Ramos (cell line): ENCODE data around the gene SNAPC4.
"Not testable (repeated sequence)": the region's sequence is repeated elsewhere in the genome, so short reads cannot be mapped to it uniquely, and the experiment has no call there.

ENCODE experiments used
- in situ Hi-C: fragments of 300-500 bp; cut with MboI; formaldehyde crosslinking; loops from one replicate; pipeline ENCODE4 v1.14.3; 2022; ENCODE audit warnings: low sequenced_read_pairs; ENCODE audit not compliant: unreplicated experiment

SNAPC4 gene

DNA sequence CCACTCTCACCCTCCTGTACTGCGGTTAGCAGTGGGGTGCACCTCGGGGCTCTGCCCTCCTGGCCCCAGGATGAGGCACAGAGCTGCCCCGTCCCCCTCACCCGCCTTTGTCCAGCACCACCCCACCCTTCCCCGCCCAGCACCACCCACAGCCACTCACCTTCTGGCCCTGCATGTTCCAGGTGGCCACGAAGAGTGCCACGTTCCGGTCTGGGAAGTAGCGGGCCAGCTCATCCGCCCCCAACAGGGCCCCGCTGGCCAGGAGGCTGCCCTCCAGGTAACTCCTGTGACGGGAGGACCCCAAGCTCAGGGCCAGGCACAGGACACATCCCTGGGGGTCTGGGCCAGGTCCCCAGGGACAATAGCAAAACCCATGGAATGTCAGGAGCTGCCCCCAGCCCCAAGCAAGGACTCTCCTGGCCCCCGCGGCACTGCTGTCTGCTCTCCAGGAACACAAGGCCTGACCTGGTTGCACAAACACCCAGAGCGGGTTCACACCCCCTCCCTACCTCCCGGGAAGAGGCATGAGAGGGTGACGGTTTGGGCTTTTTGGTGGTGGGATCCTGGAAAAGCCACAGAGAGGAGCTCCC, 34.7 kb upstream of the SNAPC4 start:
- in situ Hi-C loops, result no loop called here

DNA sequence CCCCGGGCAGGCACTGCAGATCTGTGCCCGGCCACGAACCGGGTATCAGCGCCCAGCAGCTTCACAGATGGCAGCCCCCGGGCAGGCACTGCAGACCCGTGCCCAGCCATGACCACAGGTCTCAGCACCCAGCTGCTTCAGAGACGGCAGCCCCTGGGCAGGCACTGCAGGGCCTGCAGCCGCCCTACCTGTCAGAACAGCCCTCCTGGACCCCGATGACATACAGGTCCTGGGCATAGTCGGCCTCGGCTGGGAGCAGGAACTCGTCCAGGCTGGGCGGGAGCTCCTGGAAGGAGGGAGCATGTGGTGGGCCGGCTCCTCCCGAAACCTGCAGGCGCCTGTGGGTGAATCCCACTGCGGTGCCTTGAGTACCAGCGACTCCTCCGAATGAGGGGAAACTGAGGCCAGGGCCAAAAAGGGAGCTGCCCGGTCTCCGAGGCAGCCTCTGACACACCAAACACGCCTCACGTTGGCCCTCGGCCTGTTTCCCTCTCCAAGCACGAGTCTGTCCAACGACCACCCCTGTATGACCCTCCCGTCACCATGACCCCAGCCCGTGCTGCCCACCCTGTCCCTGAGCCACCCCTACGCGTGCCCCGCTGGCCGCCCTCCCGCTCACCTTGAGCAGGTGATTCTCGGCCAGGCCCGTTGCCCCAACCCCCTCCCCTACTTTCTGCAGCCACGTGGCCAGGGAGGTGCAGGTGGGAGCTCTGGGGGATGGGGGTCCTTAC, 34.0 kb upstream of the SNAPC4 start:
- in situ Hi-C loops, result no loop called here

DNA sequence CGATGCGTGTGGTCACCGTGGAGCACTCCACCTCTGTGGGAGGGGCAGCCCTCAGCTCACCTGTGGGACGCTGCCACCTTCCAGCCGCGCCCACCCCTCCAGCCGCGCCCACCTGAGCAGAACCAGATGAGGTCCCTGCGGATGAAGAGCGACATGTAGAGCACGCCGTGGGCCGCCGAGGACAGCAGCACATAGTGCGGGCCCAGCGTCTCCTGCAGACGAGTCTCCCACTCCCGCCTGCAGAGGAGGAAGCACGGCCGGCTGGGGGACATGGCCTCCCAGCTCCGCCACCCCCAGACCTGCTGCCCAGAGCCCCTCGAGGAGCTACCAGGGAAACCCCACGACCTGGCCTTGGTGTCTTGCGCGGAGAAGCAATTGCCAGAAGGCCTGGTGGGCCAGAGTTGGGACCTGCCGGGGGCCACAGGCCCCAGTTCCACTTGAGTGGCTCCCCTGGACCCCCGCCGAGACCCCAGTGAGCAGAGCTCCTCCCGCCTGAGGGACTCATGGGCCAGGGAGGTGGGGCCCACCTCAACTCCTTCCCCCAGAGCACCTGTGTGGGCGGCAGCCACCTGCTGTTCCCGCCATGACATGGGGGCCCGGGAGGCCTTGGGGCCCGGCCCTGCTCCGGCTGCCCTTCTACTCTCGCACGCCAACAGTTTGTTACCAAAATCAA, 33.2 kb upstream of the SNAPC4 start:
- in situ Hi-C loops, result no loop called here

DNA sequence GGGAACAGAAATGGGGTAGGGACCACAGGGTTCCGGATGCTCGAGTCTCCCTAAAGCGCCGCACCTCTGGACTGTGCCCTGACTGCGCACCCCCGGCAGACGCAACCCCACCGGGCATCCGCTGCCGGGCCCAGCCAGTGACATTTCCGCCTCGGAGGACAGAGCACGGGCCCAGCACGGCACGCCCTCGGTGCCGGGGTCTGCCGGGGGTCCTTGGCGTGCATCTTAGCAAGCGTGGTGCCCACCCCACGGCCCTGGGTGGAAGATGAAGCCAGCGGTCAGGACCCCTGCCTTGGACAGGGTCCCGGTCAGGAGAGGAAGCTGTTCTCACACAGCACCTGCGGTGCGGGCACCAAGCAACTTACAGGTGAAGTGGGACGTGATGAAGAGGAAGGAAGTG, 32.6 kb upstream of the SNAPC4 start:
- in situ Hi-C loops, result no loop called here

DNA sequence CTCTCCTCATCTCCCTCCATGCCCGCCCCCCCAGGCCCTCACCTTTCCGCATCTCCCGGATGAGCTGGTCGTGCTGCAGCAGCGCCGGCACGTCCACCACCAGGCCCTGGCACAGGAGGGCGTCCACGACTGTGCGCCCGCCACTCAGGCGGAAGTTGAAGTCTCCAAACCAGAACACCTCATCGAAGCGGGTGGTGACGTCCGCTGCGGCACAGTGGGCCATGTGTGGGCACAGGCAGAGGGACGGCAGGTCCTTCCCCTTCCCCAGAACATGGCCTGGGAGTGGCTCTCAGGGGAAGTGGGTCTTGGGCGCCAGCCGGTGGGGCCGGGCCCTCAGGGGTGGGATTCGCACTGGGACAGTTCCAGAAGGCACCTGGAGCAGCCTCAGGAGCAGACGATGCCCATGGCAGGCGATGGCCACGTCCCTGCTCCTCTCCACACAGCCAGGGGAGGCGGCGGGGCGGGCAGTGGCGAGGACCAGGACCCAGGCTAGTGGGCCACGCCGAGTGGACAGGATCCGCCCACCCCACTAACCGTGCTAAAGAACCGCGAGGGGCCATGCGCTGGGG, 31.9 kb upstream of the SNAPC4 start:
- in situ Hi-C loops, result no loop called here

- in situ Hi-C loops, result no loop called here
Measured at GRCh38 chr9:136430588-136431234, 30.7 kb upstream of the SNAPC4 start.

DNA sequence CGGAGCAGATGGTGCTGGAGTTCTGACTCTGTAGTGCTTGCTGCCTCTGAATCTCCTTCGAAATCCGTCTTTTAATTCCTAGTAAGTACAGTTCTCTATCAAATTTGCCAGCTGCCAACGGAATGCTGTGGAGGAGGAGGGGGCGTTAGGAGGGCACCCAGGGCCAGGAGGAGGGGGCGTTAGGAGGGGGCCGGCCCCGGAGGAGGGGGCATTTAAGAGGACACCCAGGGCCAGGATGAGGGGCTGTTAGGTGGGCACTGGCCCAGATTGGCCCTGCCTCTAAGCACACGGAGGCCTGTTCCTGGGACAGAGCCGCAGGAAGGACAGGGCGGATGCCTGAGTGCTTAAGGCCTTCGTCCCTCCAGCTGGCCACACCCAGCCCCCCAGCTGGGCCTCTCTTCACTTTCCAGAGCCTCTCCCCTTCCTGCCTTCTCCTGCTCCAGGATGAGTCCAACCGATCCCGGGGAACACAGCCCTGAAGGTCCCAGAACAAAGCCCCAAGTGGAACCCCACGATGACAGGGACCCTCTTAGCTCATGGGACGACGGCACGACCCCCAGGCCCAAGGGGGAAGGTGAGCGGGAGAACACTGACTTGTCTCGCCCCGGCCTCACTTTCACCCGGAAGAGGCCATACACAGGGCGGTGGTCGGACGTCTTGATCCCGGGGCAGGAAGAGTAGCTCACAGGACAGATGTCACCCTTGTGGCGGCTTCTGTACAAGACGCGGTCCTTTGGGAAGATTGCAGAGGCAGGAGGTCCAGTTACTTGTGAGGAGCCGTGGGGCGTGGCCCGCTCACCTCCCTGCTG, 29.9 kb upstream of the SNAPC4 start:
- in situ Hi-C loops, result no loop called here

GRCh38 chr9:136429075-136429628, 29.2 kb upstream of the SNAPC4 start:
- in situ Hi-C loops, result no loop called here

- in situ Hi-C loops, result no loop called here
Measured at GRCh38 chr9:136426787-136427186, 26.8 kb upstream of the SNAPC4 start.

DNA sequence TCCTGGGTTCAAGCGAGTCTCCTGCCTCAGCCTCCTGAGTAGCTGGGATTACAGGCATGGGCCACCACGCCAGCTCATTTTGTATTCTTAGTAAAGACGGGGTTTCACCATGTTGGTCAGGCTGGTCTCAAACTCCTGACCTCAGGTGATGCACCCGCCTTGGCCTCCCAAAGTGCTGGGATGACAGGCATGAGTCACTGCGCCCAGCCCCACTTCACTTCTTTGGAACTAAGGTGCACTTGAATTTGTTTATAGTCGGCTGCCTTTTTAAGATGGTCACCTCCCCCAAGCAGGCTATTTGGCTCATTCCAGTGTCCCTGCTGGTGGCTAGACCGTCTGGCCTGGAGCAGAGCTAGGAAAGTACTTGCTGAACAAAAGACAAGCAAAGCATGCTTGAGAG, 25.4 kb upstream of the SNAPC4 start:
- in situ Hi-C loops, result not testable (repeated sequence)

DNA sequence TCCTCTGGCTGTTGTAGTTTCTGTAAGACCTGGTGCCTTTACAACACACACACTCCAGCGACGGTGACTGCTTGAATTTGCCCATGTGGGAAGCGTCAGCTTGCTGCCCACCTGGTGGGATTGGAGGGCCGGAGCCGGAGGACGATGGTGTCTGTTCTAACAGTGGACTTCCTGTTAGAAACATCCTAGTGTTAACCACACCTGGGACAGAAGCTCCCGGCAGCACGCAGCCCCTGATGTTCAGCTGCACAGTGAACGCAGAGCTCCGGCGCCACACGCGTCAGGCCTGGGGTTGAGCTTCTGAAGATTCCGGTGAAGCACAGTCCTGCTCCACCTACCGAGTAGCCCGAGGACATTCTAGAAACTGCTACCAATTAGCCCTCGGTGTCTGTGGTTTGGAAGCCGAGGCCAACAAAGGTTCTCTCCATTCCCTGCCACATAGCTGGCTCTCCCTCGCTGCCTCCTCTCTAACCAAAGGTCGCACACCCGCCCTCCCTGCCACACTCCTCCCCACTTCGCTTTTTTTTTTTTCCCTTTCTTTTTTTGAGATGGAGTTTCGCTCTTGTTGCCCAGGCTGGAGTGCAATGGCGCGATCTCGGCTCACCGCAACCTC, 24.9 kb upstream of the SNAPC4 start:
- in situ Hi-C loops, result no loop called here

DNA sequence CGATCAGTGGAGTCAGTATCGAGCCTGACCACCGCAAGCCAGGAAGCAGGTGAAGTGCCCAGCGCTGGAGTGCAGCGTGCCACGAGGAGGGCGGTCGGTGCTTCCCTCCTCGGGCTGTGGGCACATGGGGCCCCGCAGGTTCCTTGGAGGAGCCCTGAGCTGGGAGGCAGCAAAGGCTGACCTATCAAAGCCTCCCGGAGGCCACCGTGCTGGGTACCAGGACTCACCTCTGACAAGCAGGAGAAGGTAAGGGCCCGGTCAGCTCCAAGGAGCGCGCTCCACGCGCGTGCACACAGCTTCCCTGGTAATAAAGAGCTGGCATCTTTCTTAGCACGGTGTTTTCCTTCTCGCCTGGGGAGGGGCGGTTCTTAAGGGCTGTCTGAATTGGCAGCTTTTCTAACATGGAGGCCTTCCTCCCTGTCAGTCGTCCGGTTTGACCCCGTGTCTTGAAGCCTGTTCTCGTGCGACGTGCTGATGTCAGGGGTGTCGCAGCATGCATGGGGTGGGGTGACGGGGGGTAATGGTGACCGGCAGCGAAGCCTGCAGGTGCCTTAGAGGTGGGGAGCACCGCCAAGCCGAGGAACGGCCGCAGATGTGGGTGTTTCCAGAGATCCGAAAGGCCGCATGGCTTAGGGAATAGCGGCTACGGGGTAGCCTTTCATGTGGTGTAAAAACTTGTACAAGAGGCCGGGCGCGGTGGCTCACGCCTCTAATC, 23.6 kb upstream of the SNAPC4 start:
- in situ Hi-C loops, result no loop called here

GRCh38 chr9:136422876-136423275, 22.9 kb upstream of the SNAPC4 start:
- in situ Hi-C loops, result no loop called here

DNA sequence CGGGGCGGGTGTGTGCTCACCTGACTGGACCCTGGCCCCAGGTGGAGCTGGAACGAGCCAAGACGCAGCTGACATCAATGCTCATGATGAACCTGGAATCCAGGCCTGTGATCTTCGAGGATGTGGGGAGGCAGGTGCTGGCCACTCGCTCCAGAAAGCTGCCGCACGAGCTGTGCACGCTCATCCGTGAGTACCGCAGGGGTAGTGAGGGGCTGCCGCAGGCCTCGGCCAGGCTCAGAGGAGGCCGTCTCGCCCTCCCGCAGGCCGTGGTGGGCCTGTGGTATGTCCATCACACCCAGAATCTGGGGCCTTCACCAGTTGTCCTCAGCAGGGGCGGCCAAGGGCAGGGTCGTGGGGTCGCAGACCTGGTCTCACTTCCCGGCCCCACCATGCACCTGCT, 21.8 kb upstream of the SNAPC4 start:
- in situ Hi-C loops, result no loop called here

DNA sequence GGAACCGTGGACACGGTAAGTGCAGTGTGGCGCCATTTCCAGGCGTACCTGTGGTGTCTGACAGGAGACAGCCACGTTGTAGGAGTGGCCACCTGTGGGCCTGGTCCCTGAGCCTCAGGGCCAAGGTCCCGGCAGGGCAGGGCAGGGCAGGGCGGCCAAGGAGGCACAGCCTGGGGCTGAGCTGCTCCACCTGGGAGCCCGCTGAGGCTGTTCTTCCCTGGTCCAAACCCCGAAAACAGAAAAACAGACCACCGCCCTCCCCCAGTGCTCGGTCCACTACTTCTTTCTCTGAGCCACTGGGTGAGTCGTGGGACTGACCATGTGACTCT, 19.1 kb upstream of the SNAPC4 start:
- in situ Hi-C loops, result no loop called here

- in situ Hi-C loops, result no loop called here
Measured at GRCh38 chr9:136418182-136419091, 18.5 kb upstream of the SNAPC4 start.

- in situ Hi-C loops, result no loop called here
Measured at GRCh38 chr9:136416914-136417313, 16.9 kb upstream of the SNAPC4 start.

DNA sequence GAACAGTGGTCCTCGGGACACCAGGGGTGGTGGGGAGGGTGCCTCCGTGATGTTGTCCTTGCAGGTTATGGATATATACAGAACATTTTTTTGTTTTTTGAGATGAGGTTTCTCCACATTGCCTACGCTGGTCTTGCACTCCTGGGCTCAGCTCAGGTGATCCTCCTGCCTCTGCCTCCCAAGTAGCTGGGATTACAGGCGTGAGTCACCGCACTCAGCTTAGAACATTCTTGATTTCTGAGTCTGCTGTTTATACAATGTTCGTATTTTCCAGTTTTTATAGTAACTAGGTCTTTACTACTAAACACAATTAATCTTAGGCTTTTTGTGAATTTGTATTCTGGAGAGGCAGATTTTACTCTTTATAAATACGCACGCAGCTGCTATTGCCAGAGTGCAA, 16.5 kb upstream of the SNAPC4 start:
- in situ Hi-C loops, result no loop called here
